K562 (cell line): ENCODE data around the gene MACROD2. TPM values are rescaled to one million over a fixed set of nuclear protein-coding genes. Genes with fewer than 3 reads are reported as not detected.
A peak's percentile ranks its signal among the peaks of the same experiment; 100 is the strongest.

Source experiments
- ATAC-seq: fragments of 200-7000 bp; cut with Tn5 transposase; 3 replicates; pipeline ENCODE4 v1.9.1; 2020; ENCODE audit warnings: moderate library complexity
- BruUV-seq: library from RNA; stranded (reverse); fragments of 400-500 nt; replicated peaks from 2 replicates; lab custom pipeline; 2021; lab: Mats Ljungman, UMichigan
- CTCF ChIA-PET: fragments of 300-600 bp; formaldehyde crosslinking; extraction: SDS; loops from one replicate; lab custom pipeline; 2021; ENCODE audit warnings: low intra/inter-chr PET ratio; lab: Yijun Ruan, JAX
- POLR2A ChIA-PET: fragments of 300-600, 350-650 bp; sonication (Branson Sonifier 250); formaldehyde crosslinking; extraction: SDS; loops from one replicate; lab custom pipeline; 2021; ENCODE audit warnings: antibody characterized with exemption, inconsistent platforms; lab: Yijun Ruan, JAX
- DNase-seq, 4 experiments: peaks; one replicate each; pipeline versions ENCODE4 v3.0.0 to v3.0.0-alpha.2; 2011 to 2018; ENCODE audit warnings: low spot score in 3 of 4, mixed read lengths in 3 of 4; ENCODE audit errors: extremely low read depth in 1 of 4
- FAIRE-seq: peaks from 2 replicates; lab custom pipeline; 2011; peaks lifted over from hg19 to GRCh38; lab: Jason Lieb, UNC
- H2AFZ ChIP-seq: 2 replicates; pipeline ENCODE4 v1.6.0; 2011; ENCODE audit warnings: low read depth, low read length, control low read depth, inconsistent platforms
- H3K27ac ChIP-seq: fragments of 200-600 bp; 3 replicates; pipeline ENCODE4 v1.8.0; 2011; ENCODE audit warnings: low read depth, mild to moderate bottlenecking, control low read depth, inconsistent platforms, low read length, moderate library complexity, mixed read lengths; ENCODE audit errors: extremely low read depth
- H3K27me3 ChIP-seq, 2 experiments: fragments of 300-600 bp in 1 of 2; 2 replicates in 1 of 2; 3 replicates in 1 of 2; pipeline versions ENCODE4 v1.6.0 to v1.8.0; 2011; ENCODE audit warnings: inconsistent platforms in 2 of 2, low read length in 2 of 2, mild to moderate bottlenecking in 1 of 2, mixed read lengths in 1 of 2, moderate library complexity in 1 of 2; ENCODE audit not compliant: control insufficient read depth in 2 of 2, insufficient read depth in 2 of 2
- H3K36me3 ChIP-seq: fragments of 300-600 bp; 3 replicates; pipeline ENCODE4 v1.8.0; 2011; ENCODE audit warnings: mild to moderate bottlenecking, low read length, inconsistent platforms; ENCODE audit not compliant: control insufficient read depth, insufficient read depth
- H3K4me1 ChIP-seq, 2 experiments: fragments of 200-600 bp in 1 of 2; replicated peaks in 1 of 2; 2 replicates in 1 of 2; 3 replicates in 1 of 2; pipeline versions ENCODE4 v1.5.1 to v1.8.0; 2011; ENCODE audit warnings: inconsistent platforms in 2 of 2, low read length in 2 of 2, mild to moderate bottlenecking in 1 of 2, mixed read lengths in 1 of 2, moderate library complexity in 1 of 2; ENCODE audit not compliant: control insufficient read depth in 2 of 2, insufficient read depth in 2 of 2
- H3K4me2 ChIP-seq: 2 replicates; pipeline ENCODE4 v1.6.1; 2011; ENCODE audit warnings: low read length, control low read depth, inconsistent platforms, mixed read lengths; ENCODE audit not compliant: insufficient read depth
- H3K4me3 ChIP-seq: fragments of 200-600 bp; sonication (generic), shearing (Covaris generic); 2 replicates; pipeline ENCODE4 v1.5.1; 2016; ENCODE audit warnings: control low read depth, inconsistent platforms
- H3K79me2 ChIP-seq: fragments of 200-600 bp; 3 replicates; pipeline ENCODE4 v1.8.0; 2011; ENCODE audit warnings: low read length, inconsistent platforms; ENCODE audit not compliant: control insufficient read depth, insufficient read depth
- H3K9ac ChIP-seq, 2 experiments: 2 replicates each; pipeline versions ENCODE4 v1.6.0 to v1.6.1; 2011; ENCODE audit warnings: low read depth in 2 of 2, low read length in 2 of 2, control low read depth in 1 of 2, inconsistent platforms in 1 of 2, mild to moderate bottlenecking in 1 of 2, mixed read lengths in 1 of 2; ENCODE audit not compliant: insufficient read depth in 1 of 2
- H3K9me1 ChIP-seq: one replicate; pipeline ENCODE4 v1.6.0; 2011; ENCODE audit warnings: inconsistent platforms, mild to moderate bottlenecking, low read length, moderate library complexity; ENCODE audit not compliant: control insufficient read depth, insufficient read depth
- H3K9me3 ChIP-seq: replicated peaks from 2 replicates; pipeline ENCODE4 v1.5.1; 2011; ENCODE audit warnings: low read depth, low read length, inconsistent platforms; ENCODE audit not compliant: control insufficient read depth, insufficient read depth
- H4K20me1 ChIP-seq: replicated peaks from 2 replicates; pipeline ENCODE4 v1.6.1; 2011; ENCODE audit warnings: low read length, inconsistent platforms, mixed read lengths; ENCODE audit not compliant: control insufficient read depth, insufficient read depth
- ARID1B ChIP-seq: fragments of 450-650 bp; IDR thresholded peaks from 2 replicates; pipeline ENCODE4 v1.6.1; 2016; ENCODE audit warnings: antibody characterized with exemption, mild to moderate bottlenecking, inconsistent platforms
- ETV1 ChIP-seq: fragments of 450-650 bp; conservative IDR thresholded peaks from 2 replicates; pipeline ENCODE4 v1.6.1; 2016; ENCODE audit warnings: missing genetic modification characterization, control low read depth, low read depth, missing compliant biosample characterization
- HMGN3 ChIP-seq: IDR thresholded peaks from 2 replicates; pipeline ENCODE4 v1.6.1; 2011; ENCODE audit warnings: borderline replicate concordance, low read depth, mild to moderate bottlenecking, mixed read lengths, low read length; ENCODE audit not compliant: insufficient read length; ENCODE audit errors: extremely low read depth
- MBD1 ChIP-seq: fragments of 250-450 bp; sonication (Bioruptor Pico); IDR thresholded peaks from 2 replicates; pipeline ENCODE4 v1.8.0; 2022; ENCODE audit warnings: inconsistent platforms
- RAD21 ChIP-seq, 2 experiments: fragments of 250-450 bp in 1 of 2; fragments of 450-650 bp in 1 of 2; sonication (Bioruptor Pico) in 1 of 2; formaldehyde crosslinking in 1 of 2; IDR thresholded peaks in 1 of 2; conservative IDR thresholded peaks in 1 of 2; 2 replicates each; pipeline versions ENCODE4 v1.4.0 to v1.8.0; 2020 to 2022; ENCODE audit warnings: mild to moderate bottlenecking in 2 of 2, moderate library complexity in 1 of 2
- SNRNP70 ChIP-seq: fragments of 200-400 bp; formaldehyde crosslinking; optimal IDR thresholded peaks from 2 replicates; pipeline ENCODE3; 2017; ENCODE audit warnings: low read depth, low read length
- WGBS: fragments of 100-300 bp; shearing (Covaris generic); methylation state at CpG from one replicate; pipeline ENCODE4 v1.1.6; 2016; ENCODE audit warnings: low coverage, mixed read lengths; ENCODE audit not compliant: insufficient coverage; ENCODE audit errors: missing lambda C conversion rate; 5-methylcytosine and 5-hydroxymethylcytosine counted together
- in situ Hi-C: fragments of 300-500 bp; cut with MboI; formaldehyde crosslinking; loops from 4 replicates; pipeline ENCODE4 v1.15.0; 2018; ENCODE audit warnings: inconsistent platforms, mixed read lengths
- intact Hi-C: fragments of 100-400 bp; cut with micrococcal nuclease; formaldehyde crosslinking; loops from 2 replicates; pipeline ENCODE4 v1.14.2; 2022
- polyA plus RNA-seq, 8 experiments: library from polyadenylated mRNA; depleted of rRNA in 4 of 8; stranded (reverse) in 5 of 8; unstranded in 3 of 8; fragments of >200 nt; fragmentation: Nextera tagmentation in 2 of 8; fragmentation: Illumina TruSeq in 1 of 8; extraction: Ambion mirVana in 2 of 8; extraction: Trizol in 1 of 8; gene quantifications; 2 replicates each; pipeline versions ENCODE4 v1.2.1 to v1.2.3, GENCODE V29; 2011 to 2014; ENCODE audit warnings: inconsistent platforms in 1 of 8, missing spikeins in 1 of 8
- total RNA-seq, 7 experiments: library from RNA; depleted of rRNA in 6 of 7; stranded (reverse); fragments of >200 nt in 6 of 7; fragmentation: Illumina TruSeq in 2 of 7; extraction: Trizol in 2 of 7; gene quantifications; 2 replicates each; pipeline versions ENCODE4 v1.2.1 to v1.2.3, GENCODE V29; 2011 to 2021; ENCODE audit warnings: low replicate concordance in 1 of 7
- TF ChIP-seq, protein P1 (sequence below): fragments of 250-450 bp; sonication (Bioruptor Pico); IDR thresholded peaks from 2 replicates; pipeline ENCODE4 v1.5.0; 2020; ENCODE audit warnings: mild to moderate bottlenecking, borderline replicate concordance

Gene MACROD2
- total and polyA plus RNA-seq, 9 of the 15 experiments (the other 6 are each of a cell fraction or from before 2014, with no cell fraction given), result not detected

GRCh38 chr20:14055127-14055742, 59.9 kb downstream of the MACROD2 start (continued):
- peak; percentile 54 to 70 for TF ChIP-seq RAD21 (CRISPR knock-in tag; conservative IDR thresholded peaks at IDR 0.05 in 1 of 2, IDR thresholded peaks at IDR 0.05 in 1 of 2)

DNA sequence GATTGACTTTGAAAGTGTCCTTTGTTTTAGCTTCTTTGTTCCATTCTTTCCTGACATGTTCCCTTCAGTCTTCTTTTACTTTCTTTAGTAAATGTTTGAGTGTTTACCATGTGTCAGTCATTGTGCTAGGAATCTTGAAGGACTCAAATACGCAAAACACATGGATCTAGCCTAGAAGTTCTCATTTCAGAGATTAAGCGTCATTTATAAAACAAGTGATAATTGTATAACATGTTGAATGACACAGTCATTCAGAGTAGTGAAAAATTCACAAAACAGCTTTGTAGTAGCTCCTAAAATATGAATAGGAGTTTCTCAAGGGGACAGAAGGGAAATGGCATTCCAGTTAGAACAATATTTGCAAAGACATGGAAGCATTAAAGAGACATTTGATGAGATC, 66.9 kb downstream of the MACROD2 start:
- POLR2A ChIA-PET, result no interaction called here
- H3K4me1 ChIP-seq, result no peaks in the 10 kb centered on the region
- no peak overlapping the region for H3K4me2 ChIP-seq
- BruUV-seq, result no TSS peak
- no peaks in the 10 kb centered on the region for H3K27me3 ChIP-seq
- no peak overlapping the region for H3K9ac ChIP-seq
- FAIRE-seq, result no peak
- H4K20me1 ChIP-seq, result no peaks in the 10 kb centered on the region
- H2AFZ ChIP-seq, result no peak overlapping the region
- intact Hi-C loops, result no loop called here
- H3K79me2 ChIP-seq, result no peaks in the 10 kb centered on the region
- no peak for DNase-seq
- in situ Hi-C loops, result no loop called here
- no peaks in the 10 kb centered on the region for H3K36me3 ChIP-seq
- TF ChIP-seq ARID1B, result no peak
- TF ChIP-seq MBD1 (CRISPR knock-in tag), result no peak
- TF ChIP-seq, protein P1, sequence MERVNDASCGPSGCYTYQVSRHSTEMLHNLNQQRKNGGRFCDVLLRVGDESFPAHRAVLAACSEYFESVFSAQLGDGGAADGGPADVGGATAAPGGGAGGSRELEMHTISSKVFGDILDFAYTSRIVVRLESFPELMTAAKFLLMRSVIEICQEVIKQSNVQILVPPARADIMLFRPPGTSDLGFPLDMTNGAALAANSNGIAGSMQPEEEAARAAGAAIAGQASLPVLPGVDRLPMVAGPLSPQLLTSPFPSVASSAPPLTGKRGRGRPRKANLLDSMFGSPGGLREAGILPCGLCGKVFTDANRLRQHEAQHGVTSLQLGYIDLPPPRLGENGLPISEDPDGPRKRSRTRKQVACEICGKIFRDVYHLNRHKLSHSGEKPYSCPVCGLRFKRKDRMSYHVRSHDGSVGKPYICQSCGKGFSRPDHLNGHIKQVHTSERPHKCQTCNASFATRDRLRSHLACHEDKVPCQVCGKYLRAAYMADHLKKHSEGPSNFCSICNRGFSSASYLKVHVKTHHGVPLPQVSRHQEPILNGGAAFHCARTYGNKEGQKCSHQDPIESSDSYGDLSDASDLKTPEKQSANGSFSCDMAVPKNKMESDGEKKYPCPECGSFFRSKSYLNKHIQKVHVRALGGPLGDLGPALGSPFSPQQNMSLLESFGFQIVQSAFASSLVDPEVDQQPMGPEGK (CRISPR knock-in tag), result no peak
- TF ChIP-seq HMGN3, result no peak
- no peak for TF ChIP-seq ETV1
- TF ChIP-seq SNRNP70, result no peak
- TF ChIP-seq, all 486 proteins: peak for 0
- Histone ChIP-seq H3K27ac (no peak overlapping the region), H3K4me3 (no peak overlapping the region), H3K9me1 (no peaks in the 10 kb centered on the region), H3K9me3 (no peaks in the 10 kb centered on the region)
- CTCF ChIA-PET, result no interaction called here
- 0% methylated on average over 2 of the region's 2 CpGs for WGBS
- ATAC-seq, result no peak
